ENCODE measurements around the gene TFPI.

The TFPI gene

GRCh38 chr2:187434342-187434785 is 119.9 kb downstream of the TFPI start:
- Histone ChIP-seq H3K27me3 (replicated peaks in 2 of 5; ENCODE audit: control insufficient read depth in 4 of 5, insufficient read depth in 5 of 5, low read length in 4 of 5) (no peaks in the 10 kb centered on the region), H3K27ac (ENCODE audit: insufficient read depth in 1 of 2, low read depth in 1 of 2, low read length in 2 of 2, poor library complexity in 1 of 2, severe bottlenecking in 2 of 2) (no peak overlapping the region), H3K9me3 (ENCODE audit: control extremely low read depth in 1 of 5, control insufficient read depth in 4 of 5, insufficient read depth in 2 of 5, low read depth in 1 of 5, low read length in 4 of 5) (no peaks in the 10 kb centered on the region), H3K4me1 (ENCODE audit: control extremely low read depth in 1 of 4, control insufficient read depth in 4 of 4, insufficient read depth in 4 of 4, low read length in 3 of 4) (peaks cover 0 to 3% (median 0%) of the 10 kb centered on the region in 4 experiments), H3K36me3 (ENCODE audit: control insufficient read depth in 4 of 4, insufficient read depth in 4 of 4, low read length in 3 of 4) (peaks cover 0 to 7% (median 0%) of the 10 kb centered on the region in 4 experiments), H3K4me3 (ENCODE audit: control insufficient read depth in 1 of 7, extremely low read depth in 1 of 7, insufficient read depth in 4 of 7, low read depth in 2 of 7, low read length in 6 of 7) (no peak overlapping the region)
- ChIA-PET POLR2A (interaction anchor here (0.8 kb wide), 1 partner anchor 56 kb away, joined by 3 read pairs; no protein-coding TSS in a partner anchor), CTCF (interaction anchor here (0.8 to 1.4 kb wide), 2 partner anchors 12 to 24 kb away, joined by 3 read pairs; no protein-coding TSS in a partner anchor)
- WGBS (ENCODE audit: insufficient coverage), result no CpG with 5 or more reads among the region's 1 CpG
- no peak for DNase-seq

DNA sequence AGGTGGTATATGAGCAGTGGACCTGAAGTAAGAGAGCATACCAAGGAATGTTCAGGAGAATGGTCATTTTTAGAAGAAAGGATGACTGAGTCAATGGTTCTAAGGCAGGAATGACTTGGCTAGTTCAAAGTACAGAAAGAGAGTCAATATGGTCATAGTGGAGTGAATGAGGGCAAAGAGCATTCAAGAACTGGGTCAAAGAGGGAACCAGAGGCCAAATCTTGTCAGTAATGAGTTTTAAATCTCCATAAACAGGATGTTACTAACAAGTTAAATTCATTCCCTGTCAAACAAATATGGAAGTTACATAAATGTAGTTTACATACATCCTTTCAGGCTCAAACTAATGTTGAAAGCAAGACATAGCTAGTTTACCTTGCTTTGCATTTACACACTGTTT is 122.3 kb downstream of the TFPI start:
- POLR2A ChIA-PET, result no interaction called here
- CTCF ChIA-PET, result no interaction called here
- no peak overlapping the region for H3K27ac ChIP-seq (ENCODE audit: insufficient read depth in 1 of 2, low read depth in 1 of 2, low read length in 2 of 2, poor library complexity in 1 of 2, severe bottlenecking in 2 of 2)
- H3K27me3 ChIP-seq (replicated peaks in 2 of 5; ENCODE audit: control insufficient read depth in 4 of 5, insufficient read depth in 5 of 5, low read length in 4 of 5), result no peaks in the 10 kb centered on the region
- peaks cover 0 to 9% (median 1%) of the 10 kb centered on the region in 4 experiments for H3K36me3 ChIP-seq (ENCODE audit: control insufficient read depth in 4 of 4, insufficient read depth in 4 of 4, low read length in 3 of 4)
- no peaks in the 10 kb centered on the region for H3K9me3 ChIP-seq (ENCODE audit: control extremely low read depth in 1 of 5, control insufficient read depth in 4 of 5, insufficient read depth in 2 of 5, low read depth in 1 of 5, low read length in 4 of 5)
- no peak overlapping the region for H3K4me3 ChIP-seq (ENCODE audit: control insufficient read depth in 1 of 7, extremely low read depth in 1 of 7, insufficient read depth in 4 of 7, low read depth in 2 of 7, low read length in 6 of 7)
- H3K4me1 ChIP-seq (ENCODE audit: control extremely low read depth in 1 of 4, control insufficient read depth in 4 of 4, insufficient read depth in 4 of 4, low read length in 3 of 4), result peaks cover 0 to 3% (median 0%) of the 10 kb centered on the region in 4 experiments
- DNase-seq, result no peak

DNA sequence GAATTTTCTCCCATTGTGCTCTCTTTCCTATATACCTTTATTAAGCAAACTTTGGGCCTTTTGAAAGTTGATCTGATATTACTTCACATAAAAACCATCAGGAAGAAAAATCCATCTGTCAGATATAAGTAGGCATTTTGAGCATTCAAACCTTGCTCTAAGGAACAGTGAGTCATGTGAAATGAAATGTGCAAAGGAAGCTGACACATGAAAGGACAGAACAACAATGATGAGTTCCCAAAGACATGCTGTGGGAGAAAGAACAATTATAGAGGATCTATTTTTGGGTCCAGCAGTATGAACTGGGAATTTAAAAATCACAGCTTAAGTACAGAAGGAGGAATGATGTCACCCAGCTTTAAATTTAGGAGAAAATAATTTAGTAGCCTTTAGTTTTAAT is 124.2 kb downstream of the TFPI start:
- ChIA-PET POLR2A (no interaction called here), CTCF (interaction anchor here (1.8 to 2.3 kb wide), 3 partner anchors 10 to 15 kb away, joined by 4 to 7 read pairs (median 7); no protein-coding TSS in a partner anchor)
- Histone ChIP-seq H3K27ac (ENCODE audit: insufficient read depth in 1 of 2, low read depth in 1 of 2, low read length in 2 of 2, poor library complexity in 1 of 2, severe bottlenecking in 2 of 2) (no peak overlapping the region), H3K9me3 (ENCODE audit: control extremely low read depth in 1 of 5, control insufficient read depth in 4 of 5, insufficient read depth in 2 of 5, low read depth in 1 of 5, low read length in 4 of 5) (no peaks in the 10 kb centered on the region), H3K4me1 (ENCODE audit: control extremely low read depth in 1 of 4, control insufficient read depth in 4 of 4, insufficient read depth in 4 of 4, low read length in 3 of 4) (peaks cover 0 to 3% (median 0%) of the 10 kb centered on the region in 4 experiments), H3K36me3 (ENCODE audit: control insufficient read depth in 4 of 4, insufficient read depth in 4 of 4, low read length in 3 of 4) (peaks cover 0 to 10% (median 1%) of the 10 kb centered on the region in 4 experiments), H3K4me3 (ENCODE audit: control insufficient read depth in 1 of 7, extremely low read depth in 1 of 7, insufficient read depth in 4 of 7, low read depth in 2 of 7, low read length in 6 of 7) (no peak overlapping the region), H3K27me3 (replicated peaks in 2 of 5; ENCODE audit: control insufficient read depth in 4 of 5, insufficient read depth in 5 of 5, low read length in 4 of 5) (no peaks in the 10 kb centered on the region)
- DNase-seq, result peak in 2 of 3 donors; percentile 37 to 53

- ChIA-PET POLR2A (no interaction called here), CTCF (interaction anchor here (0.6 to 1.3 kb wide), 2 partner anchors 16 kb away, joined by 3 read pairs; no protein-coding TSS in a partner anchor)
- H3K27me3 ChIP-seq (replicated peaks in 2 of 5; ENCODE audit: control insufficient read depth in 4 of 5, insufficient read depth in 5 of 5, low read length in 4 of 5), result no peaks in the 10 kb centered on the region
- H3K4me3 ChIP-seq (ENCODE audit: control insufficient read depth in 1 of 7, extremely low read depth in 1 of 7, insufficient read depth in 4 of 7, low read depth in 2 of 7, low read length in 6 of 7), result no peak overlapping the region
- H3K4me1 ChIP-seq (ENCODE audit: control extremely low read depth in 1 of 4, control insufficient read depth in 4 of 4, insufficient read depth in 4 of 4, low read length in 3 of 4), result no peaks in the 10 kb centered on the region
- H3K27ac ChIP-seq (ENCODE audit: insufficient read depth in 1 of 2, low read depth in 1 of 2, low read length in 2 of 2, poor library complexity in 1 of 2, severe bottlenecking in 2 of 2), result no peak overlapping the region
- no peaks in the 10 kb centered on the region for H3K9me3 ChIP-seq (ENCODE audit: control extremely low read depth in 1 of 5, control insufficient read depth in 4 of 5, insufficient read depth in 2 of 5, low read depth in 1 of 5, low read length in 4 of 5)
- no CpG with 5 or more reads among the region's 1 CpG for WGBS (ENCODE audit: insufficient coverage)
- H3K36me3 ChIP-seq (ENCODE audit: control insufficient read depth in 4 of 4, insufficient read depth in 4 of 4, low read length in 3 of 4), result peaks cover 0 to 3% (median 1%) of the 10 kb centered on the region in 4 experiments
- no peak for DNase-seq
Observed at GRCh38 chr2:187424146-187424545, 130.1 kb downstream of the TFPI start.

DNA sequence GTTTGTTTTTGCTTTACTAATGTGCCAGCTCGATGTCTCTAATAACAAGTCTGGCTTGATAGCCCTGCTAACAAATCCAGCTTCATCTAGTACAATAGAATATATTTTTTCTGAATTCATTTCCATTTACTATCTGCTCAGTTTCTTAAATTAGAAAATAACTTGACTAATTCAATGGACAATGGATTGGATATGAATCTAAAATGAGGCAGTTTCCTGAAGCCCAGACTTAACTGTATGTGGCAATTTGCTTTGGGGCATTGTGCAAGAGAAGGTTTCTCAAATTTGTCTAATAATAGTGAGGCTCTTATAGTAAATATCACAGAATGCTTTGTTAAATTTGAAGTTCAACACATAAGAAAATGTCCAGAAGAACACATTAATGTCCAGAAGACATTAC is 132.0 kb downstream of the TFPI start:
- Histone ChIP-seq H3K27ac (ENCODE audit: insufficient read depth in 1 of 2, low read depth in 1 of 2, low read length in 2 of 2, poor library complexity in 1 of 2, severe bottlenecking in 2 of 2) (no peak overlapping the region), H3K9me3 (ENCODE audit: control extremely low read depth in 1 of 5, control insufficient read depth in 4 of 5, insufficient read depth in 2 of 5, low read depth in 1 of 5, low read length in 4 of 5) (no peaks in the 10 kb centered on the region), H3K36me3 (ENCODE audit: control insufficient read depth in 4 of 4, insufficient read depth in 4 of 4, low read length in 3 of 4) (peaks cover 0 to 2% (median 0%) of the 10 kb centered on the region in 4 experiments), H3K4me3 (ENCODE audit: control insufficient read depth in 1 of 7, extremely low read depth in 1 of 7, insufficient read depth in 4 of 7, low read depth in 2 of 7, low read length in 6 of 7) (no peak overlapping the region), H3K4me1 (ENCODE audit: control extremely low read depth in 1 of 4, control insufficient read depth in 4 of 4, insufficient read depth in 4 of 4, low read length in 3 of 4) (no peaks in the 10 kb centered on the region), H3K27me3 (replicated peaks in 2 of 5; ENCODE audit: control insufficient read depth in 4 of 5, insufficient read depth in 5 of 5, low read length in 4 of 5) (no peaks in the 10 kb centered on the region)
- ChIA-PET CTCF (interaction anchor here (0.8 kb wide), 1 partner anchor 12 kb away, joined by 3 read pairs; no protein-coding TSS in a partner anchor), POLR2A (interaction anchor here (0.6 kb wide), 1 partner anchor 686 kb away, joined by 3 read pairs; no protein-coding TSS in a partner anchor)
- no peak for DNase-seq
- WGBS (ENCODE audit: insufficient coverage), result no CpG with 5 or more reads among the region's 1 CpG

GRCh38 chr2:187421519-187421918 is 132.7 kb downstream of the TFPI start:
- H3K9me3 ChIP-seq (ENCODE audit: control extremely low read depth in 1 of 5, control insufficient read depth in 4 of 5, insufficient read depth in 2 of 5, low read depth in 1 of 5, low read length in 4 of 5), result no peaks in the 10 kb centered on the region
- H3K36me3 ChIP-seq (ENCODE audit: control insufficient read depth in 4 of 4, insufficient read depth in 4 of 4, low read length in 3 of 4), result no peaks in the 10 kb centered on the region
- no peaks in the 10 kb centered on the region for H3K4me1 ChIP-seq (ENCODE audit: control extremely low read depth in 1 of 4, control insufficient read depth in 4 of 4, insufficient read depth in 4 of 4, low read length in 3 of 4)
- no peaks in the 10 kb centered on the region for H3K27me3 ChIP-seq (replicated peaks in 2 of 5; ENCODE audit: control insufficient read depth in 4 of 5, insufficient read depth in 5 of 5, low read length in 4 of 5)
- CTCF ChIA-PET, result interaction anchor here (0.8 kb wide), 1 partner anchor 12 kb away, joined by 3 read pairs; no protein-coding TSS in a partner anchor
- no peak overlapping the region for H3K27ac ChIP-seq (ENCODE audit: insufficient read depth in 1 of 2, low read depth in 1 of 2, low read length in 2 of 2, poor library complexity in 1 of 2, severe bottlenecking in 2 of 2)
- POLR2A ChIA-PET, result no interaction called here
- DNase-seq, result no peak
- WGBS (ENCODE audit: insufficient coverage), result 100% methylated on average over 2 of the region's 3 CpGs
- H3K4me3 ChIP-seq (ENCODE audit: control insufficient read depth in 1 of 7, extremely low read depth in 1 of 7, insufficient read depth in 4 of 7, low read depth in 2 of 7, low read length in 6 of 7), result no peak overlapping the region

DNA sequence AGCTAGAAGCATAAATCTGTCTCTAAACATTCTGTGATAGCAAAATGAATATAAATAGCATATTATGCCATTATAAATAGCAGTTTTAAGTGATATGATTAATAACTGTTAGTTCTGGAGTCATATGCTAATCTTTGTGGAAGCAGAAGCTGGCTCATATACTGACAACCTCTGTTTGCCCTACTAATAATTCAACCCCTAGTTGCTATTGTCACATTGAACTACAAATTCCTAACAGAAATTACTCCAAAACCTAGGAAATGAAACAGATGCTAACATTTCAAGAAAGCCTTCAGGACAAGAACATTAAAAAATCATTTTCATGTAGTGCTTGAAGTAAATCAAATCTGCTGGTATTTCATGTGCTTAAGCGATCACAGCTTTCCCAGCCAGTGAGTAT is 134.4 kb downstream of the TFPI start:
- no peak for DNase-seq
- Histone ChIP-seq H3K4me1 (ENCODE audit: control extremely low read depth in 1 of 4, control insufficient read depth in 4 of 4, insufficient read depth in 4 of 4, low read length in 3 of 4) (no peaks in the 10 kb centered on the region), H3K27ac (ENCODE audit: insufficient read depth in 1 of 2, low read depth in 1 of 2, low read length in 2 of 2, poor library complexity in 1 of 2, severe bottlenecking in 2 of 2) (no peak overlapping the region), H3K4me3 (ENCODE audit: control insufficient read depth in 1 of 7, extremely low read depth in 1 of 7, insufficient read depth in 4 of 7, low read depth in 2 of 7, low read length in 6 of 7) (no peak overlapping the region), H3K9me3 (ENCODE audit: control extremely low read depth in 1 of 5, control insufficient read depth in 4 of 5, insufficient read depth in 2 of 5, low read depth in 1 of 5, low read length in 4 of 5) (no peaks in the 10 kb centered on the region), H3K27me3 (replicated peaks in 2 of 5; ENCODE audit: control insufficient read depth in 4 of 5, insufficient read depth in 5 of 5, low read length in 4 of 5) (no peaks in the 10 kb centered on the region), H3K36me3 (ENCODE audit: control insufficient read depth in 4 of 4, insufficient read depth in 4 of 4, low read length in 3 of 4) (no peaks in the 10 kb centered on the region)
- ChIA-PET POLR2A (no interaction called here), CTCF (interaction anchor here (0.5 to 1.4 kb wide), 2 partner anchors 9 to 706 kb away, joined by 3 to 7 read pairs; no protein-coding TSS in a partner anchor)
- no CpG with 5 or more reads among the region's 1 CpG for WGBS (ENCODE audit: insufficient coverage)
